Stimulated activated CD4-positive, alpha-beta T cell treated with anti-CD3 and anti-CD28 coated beads, Interleukin-2, amount 100 ng/mL, for 24 hours (primary cell): ENCODE data around the gene HBG2.
"Not testable (repeated sequence)": the region's sequence is repeated elsewhere in the genome, so short reads cannot be mapped to it uniquely, and the experiment has no call there.

ENCODE experiments used
- DNase-seq, 2 donors: peaks; one replicate each; pipeline ENCODE4 v3.0.0-alpha.2; 2020

HBG2 gene

DNA sequence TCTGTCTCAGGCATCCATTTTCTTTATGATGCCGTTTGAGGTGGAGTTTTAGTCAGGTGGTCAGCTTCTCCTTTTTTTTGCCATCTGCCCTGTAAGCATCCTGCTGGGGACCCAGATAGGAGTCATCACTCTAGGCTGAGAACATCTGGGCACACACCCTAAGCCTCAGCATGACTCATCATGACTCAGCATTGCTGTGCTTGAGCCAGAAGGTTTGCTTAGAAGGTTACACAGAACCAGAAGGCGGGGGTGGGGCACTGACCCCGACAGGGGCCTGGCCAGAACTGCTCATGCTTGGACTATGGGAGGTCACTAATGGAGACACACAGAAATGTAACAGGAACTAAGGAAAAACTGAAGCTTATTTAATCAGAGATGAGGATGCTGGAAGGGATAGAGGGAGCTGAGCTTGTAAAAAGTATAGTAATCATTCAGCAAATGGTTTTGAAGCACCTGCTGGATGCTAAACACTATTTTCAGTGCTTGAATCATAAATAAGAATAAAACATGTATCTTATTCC, 26.1 kb upstream of the HBG2 start:
- peak in 1 of 2 donors; percentile 8 for DNase-seq

DNA sequence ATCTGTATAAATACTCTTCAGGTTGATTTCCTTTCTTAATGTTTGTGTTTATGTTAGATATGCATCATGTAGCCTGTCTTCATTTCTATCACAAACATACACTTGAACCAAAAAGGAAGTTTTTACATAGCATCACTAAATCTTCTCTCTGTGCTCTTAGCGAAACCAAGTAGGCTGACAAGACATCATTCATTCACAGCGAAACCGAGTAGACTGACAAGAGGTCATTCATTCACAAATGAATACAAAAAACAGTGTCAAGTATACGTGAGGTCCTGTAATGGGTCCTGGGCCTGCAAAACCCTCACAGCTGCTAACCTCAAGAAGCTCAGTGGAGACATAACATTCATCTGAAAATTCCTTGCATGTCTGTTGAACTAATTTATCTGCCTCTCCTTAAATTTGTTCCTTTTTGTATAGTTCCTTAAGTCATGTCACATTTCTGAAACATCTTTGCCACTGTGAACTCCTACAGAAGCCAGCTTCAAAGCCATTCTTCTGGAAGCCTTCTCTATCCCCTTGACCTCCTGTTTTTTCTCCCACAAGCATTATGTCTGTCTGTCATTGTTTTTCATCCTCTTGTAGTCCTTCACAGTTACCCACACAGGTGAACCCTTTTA, 25.0 kb upstream of the HBG2 start:
- DNase-seq = no peak

DNA sequence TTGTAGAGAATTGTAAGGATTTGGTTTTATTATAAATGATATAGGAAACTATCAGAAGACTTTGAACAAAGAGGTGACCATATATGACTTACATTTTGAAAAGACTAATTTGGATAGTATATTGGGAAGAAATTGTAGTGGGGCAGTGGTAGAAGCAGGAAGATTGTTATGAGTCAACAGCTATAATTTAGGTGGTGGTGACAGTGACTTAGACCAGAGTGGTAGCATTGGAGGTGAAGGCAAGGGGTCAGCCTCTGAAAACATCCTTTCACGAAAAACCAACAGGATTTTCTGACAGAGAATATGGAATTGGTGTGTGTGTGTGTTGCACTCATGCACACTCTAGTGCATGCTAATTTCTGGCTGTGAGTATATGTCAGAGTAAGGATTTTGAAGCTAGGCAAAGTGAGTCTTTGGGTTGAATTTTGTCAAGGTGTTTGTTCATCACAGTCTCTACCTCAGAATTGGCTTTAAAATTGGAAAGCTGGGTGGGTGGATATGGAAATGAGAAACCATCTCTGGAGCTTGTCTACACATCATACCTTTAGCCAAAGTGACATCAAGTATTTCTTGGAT, 23.3 kb upstream of the HBG2 start:
- DNase-seq = no peak

DNA sequence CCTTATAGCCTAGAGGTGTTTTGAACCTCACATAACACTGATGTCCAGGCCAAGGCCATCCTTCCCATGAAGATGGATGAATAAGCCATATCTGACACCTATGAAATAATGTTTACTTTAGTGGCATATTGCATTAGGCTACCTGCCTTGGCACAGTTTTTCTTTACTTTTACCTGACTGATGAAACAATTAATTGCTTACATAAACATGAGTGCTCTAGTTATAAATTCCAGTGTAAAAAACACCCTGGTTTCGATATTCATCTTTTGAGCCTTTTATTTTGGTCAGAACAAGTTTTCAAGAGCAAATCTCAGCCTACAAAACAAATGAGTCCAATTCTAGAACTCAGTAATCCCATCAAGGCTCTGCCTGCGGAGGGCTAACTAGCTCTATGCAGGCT, 22.1 kb upstream of the HBG2 start:
- no peak for DNase-seq

DNA sequence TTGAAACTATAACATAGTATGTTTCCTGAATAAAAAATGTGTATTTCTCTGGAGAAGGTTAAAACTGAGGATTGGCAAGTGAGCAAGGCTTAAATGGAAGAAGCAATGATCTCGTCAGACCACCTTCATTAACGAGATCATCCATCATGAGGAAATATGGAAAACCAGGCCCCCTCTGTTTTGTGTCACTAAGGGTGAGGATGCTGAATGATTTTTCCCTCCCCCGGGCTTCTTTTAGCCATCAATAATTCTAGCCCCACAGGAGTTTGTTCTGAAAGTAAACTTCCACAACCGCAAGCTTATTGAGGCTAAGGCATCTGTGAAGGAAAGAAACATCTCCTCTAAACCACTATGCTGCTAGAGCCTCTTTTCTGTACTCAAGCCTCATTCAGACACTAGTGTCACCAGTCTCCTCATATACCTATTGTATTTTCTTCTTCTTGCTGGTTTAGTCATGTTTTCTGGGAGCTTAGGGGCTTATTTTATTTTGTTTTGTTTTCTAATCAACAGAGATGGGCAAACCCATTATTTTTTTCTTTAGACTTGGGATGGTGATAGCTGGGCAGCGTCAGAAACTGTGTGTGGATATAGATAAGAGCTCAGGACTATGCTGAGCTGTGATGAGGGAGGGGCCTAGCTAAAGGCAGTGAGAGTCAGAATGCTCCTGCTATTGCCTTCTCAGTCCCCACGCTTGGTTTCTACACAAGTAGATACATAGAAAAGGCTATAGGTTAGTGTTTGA, 21.0 kb upstream of the HBG2 start:
- DNase-seq = no peak

DNA sequence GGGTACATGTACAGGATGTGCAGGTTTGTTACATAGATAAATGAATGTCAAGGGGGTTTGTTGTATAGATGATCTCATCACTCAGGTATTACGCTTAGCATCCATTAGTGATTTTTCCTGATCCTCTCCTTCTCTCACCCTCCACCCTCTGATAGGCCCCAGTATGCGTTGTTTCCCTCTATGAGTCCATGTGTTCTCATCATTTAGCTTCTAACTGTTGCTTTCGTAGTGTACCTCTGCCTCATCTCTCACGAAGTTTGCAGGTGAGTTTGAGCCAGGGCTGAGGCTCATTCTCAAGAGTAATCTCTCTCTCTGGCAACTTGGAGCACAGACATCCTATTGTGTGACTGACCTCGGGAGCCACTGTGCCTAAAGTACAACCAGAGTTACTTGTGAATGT, 19.8 kb upstream of the HBG2 start:
- DNase-seq = no peak

DNA sequence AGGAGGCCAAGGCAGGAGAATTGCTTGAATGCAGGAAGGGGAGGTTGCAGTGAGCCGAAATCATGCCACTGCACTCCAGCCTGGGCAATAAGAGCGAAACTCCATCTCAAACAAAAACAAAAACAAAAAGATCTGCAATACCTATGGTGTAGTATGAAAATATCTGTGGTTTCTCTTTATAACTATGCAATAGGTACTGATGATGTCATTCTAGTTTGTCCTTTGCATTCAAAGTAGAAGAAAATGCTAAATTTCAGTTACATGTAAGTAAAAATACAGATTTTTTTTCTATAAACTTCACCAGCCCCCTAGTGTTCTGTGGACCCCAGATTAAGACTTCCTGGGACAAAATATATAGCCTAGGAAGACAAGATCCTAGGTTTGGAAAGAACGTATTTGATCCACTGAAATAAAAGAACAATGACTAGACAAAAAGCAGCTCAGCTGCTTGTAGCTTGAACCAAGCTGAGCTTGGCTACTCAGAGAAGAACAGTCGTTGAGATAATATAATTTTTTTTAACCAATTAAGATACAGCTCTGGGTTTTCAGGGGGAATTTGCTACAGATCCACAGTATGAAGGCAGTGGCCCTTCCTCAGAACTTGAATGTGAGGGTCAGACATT, 17.9 kb upstream of the HBG2 start:
- DNase-seq = no peak

DNA sequence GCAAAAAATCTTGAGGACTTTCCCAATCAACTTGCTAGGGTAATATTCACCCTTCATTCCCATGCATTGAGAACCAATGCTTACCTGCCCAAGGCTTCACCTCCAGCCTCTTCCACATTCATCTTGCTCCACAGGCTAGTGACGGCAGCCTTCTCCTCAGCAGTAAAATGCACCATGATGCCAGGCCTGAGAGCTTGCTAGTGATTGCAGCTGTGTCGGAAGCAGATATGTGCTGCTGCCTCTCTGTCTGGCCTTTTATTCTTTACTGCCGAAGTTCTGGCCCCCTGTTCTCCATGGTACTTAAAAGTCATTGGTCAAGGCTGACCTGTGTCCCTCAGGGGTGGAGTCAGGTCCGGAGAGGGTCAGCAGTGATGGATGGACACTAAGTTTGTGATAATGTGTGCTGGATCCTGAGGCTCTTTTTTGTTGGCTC, 15.2 kb upstream of the HBG2 start, which contains the start of gene HBE1:
Gene HBE1 (minus strand): TSS at position 231 of the 433 bp plus-strand sequence. CDS start 55 bp downstream, at position 176.
- no peak for DNase-seq

DNA sequence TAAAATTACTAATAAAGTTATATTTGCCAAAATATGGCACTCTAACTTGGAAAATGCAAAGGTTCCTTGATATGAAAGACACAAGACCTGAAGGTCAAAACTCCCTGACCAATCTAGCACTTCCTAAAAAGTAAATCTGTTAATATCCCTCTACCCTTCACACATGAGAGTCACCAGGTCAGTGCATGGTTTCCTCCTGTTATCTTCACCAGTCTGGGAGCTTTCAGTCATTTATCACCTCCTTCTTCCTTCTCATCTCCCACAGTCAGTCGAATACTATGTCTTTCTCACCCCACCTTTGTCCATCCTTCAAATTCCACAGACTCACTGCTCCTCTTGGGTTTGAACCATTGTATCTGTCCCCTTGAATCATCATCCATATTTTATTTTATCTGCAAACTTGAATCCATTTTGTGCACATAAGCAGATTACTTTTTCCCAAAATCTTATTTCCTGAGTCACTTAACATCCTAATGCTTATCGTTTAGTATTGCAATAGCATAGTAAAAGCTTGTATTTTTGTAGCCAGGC, 12.5 kb upstream of the HBG2 start:
- no peak for DNase-seq

DNA sequence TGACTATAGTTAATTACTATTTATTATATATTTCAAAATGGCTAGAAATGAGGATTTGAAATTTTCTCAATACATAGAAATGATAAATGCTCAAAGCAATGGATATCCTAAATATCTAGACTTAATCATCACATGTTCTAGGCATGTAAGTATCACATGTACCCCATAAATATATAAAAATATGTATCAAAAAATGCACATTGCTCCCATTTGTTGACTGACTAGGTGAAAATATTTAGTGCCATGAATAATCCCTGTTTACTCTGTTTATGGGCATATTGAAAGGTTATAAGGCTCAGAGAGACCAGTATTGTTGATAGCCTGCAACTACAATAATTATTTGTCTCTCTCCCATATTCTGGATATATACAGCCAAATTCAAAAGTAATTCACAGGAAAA, 12.0 kb upstream of the HBG2 start:
- DNase-seq = no peak

DNA sequence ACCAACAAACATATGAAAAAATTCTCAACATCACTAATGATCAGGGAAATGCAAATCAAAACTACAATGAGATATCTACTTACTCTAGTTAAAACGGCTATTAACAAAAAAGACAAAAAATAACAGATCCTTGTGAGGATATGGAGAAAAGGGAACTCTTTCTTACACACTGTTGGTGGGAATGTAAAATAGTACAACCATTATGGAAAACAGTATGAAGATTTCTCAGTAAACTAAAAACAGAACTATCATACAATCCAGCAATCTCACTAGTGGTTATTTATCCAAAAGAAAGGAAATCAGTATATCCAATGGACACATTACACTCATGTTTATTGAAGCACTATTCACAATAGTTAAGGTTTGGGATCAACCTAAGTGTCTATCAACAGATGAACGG, 11.3 kb upstream of the HBG2 start:
- no peak for DNase-seq

DNA sequence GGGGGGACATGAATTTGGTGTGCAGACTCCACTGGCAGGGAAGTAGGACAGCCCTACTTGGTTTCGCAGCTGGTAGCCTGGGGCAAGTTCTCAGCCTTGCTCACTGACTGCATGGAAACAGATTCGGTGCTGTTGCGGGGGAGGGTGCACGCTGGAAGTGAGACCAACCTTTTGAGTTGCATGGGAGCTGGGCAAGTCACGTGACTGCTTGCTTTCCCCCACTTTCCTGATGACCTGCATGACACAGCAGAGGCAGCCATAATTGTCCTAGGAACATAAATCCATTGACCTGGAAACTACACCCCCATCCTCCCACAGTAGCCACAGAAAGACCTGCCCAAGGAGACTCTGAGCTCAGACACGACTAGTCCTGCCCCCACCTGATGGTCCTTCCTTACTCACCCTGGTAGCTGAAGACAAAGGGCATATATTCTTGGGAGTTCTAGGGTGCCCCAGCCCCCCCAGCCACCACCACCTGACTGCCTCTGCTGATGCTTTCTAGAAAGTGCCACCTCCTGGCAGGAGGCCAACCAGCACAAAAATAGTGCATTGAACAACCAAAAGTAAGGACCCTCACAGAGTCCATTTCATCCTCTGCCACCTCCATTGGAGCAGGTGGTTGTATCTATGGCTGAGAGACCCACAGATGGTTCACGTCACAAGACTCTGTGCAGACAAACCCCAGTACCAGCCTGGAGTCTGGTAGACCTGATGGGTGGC, 4.1 kb upstream of the HBG2 start:
- no peak for DNase-seq

DNA sequence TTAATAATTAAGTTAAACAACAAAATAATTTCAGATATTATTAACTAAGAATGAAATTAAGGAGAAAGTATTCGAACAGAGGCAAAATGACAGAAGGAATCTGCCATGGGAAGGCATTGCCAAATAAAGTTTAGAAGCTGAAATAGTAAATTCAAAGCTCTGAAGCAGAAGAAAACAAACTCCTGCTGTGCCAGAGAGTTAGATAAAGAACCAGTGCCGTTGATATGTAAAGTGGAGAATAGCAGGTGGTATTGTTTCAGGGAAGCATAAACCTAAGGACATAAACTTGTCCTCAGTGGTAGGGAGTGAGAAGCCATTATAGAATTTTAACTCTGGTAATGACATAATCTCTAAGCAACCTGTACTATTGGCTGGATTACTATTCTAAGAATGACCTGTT, 2.7 kb upstream of the HBG2 start:
- DNase-seq = no peak

DNA sequence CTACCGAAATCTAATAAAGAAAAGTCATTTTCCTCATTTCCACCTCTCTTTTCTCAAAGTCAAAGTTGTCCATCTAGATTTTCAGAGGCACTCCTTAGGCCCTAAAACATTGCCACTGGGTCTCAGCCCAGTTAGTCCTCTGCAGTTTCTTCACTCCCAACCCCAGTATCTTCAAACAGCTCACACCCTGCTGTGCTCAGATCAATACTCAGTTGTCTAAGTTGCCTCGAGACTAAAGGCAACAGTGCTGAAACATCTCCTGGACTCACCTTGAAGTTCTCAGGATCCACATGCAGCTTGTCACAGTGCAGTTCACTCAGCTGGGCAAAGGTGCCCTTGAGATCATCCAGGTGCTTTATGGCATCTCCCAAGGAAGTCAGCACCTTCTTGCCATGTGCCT, 558 bp downstream of the HBG2 start:
- DNase-seq = not testable (repeated sequence)

DNA sequence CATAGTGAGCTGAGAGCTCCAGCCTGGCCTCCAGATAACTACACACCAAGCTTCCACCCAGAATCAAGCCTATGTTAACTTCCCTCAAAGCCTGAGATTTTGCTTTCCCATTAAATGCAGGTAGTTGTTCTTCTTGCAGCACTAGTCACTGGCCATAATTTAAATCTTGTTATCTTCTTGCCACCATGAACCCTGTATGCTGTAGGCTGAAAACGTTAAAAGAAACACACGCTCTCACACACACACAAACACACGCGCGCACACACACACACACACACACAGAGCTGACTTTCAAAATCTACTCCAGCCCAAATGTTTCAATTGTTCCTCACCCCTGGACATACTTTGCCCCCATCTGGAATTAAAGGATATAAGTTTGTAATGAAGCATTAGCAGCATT, 1.1 kb downstream of the HBG2 start:
- not testable (repeated sequence) for DNase-seq

DNA sequence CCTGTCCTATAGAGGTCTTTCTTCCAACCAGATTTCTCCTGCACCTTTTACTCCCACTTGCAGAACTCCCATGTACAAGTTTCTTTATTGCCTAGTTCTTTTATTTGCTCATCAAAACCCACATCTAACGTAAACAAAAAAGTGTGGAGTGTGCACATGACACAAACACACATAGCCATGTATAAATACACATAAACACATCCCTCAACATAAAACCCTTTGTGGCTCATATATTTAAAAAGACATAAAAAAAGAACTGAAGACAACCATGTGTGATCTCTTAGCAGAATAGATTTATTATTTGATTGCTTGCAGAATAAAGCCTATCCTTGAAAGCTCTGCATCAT, 1.7 kb downstream of the HBG2 start:
- no peak for DNase-seq

DNA sequence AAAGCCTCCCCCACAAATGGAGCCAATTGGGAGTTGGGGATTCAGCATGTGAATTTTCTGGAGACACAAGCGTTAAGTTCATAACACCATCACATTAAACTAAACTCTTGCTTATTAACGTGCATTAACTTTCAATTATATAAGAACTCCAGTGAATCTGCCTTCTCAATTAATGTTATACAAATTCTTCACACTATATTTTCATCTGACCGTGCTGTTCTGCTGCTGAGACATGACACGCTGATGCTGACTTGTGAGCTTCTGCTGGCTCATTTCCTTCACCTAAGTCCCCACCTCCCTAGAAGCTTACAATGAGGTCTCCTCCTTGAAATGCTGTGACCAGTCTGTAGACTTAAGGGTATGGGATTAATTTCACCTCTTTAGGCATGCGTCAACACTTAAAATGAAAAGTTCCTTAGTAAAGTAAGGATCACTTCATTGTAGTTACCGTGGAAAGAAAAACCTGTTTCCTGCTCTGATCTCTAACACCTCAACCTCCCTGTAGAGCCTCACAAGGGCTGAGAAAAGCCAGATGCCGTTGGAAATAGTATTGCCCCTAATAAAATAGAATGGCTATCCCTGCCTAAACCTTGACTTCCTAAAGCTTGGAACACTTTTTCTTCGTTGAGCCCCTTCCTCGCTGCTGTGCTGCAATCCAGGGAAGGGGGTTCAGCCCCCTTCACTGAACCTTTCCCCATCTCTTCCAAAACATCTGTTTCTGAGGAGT, 2.2 kb downstream of the HBG2 start:
- DNase-seq = no peak

DNA sequence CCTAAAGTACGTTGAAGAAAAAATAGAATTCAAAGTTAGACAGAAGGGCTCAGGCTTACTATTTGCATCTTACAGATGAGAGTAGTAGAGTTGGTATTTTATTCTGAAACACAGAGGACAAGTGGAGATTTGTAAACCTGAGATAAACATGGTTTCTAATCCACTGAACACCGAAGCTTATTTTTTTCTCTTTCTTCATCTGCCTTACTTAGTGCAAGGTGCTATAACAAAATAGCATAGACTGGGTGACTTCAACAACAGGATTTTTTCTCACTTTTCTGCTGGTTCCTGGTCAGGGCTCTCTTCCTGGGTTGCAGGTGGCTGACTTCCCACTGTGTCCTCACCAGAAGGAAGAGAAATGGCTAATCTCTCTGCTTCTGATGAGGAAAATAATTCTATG, 2.8 kb downstream of the HBG2 start:
- no peak for DNase-seq

DNA sequence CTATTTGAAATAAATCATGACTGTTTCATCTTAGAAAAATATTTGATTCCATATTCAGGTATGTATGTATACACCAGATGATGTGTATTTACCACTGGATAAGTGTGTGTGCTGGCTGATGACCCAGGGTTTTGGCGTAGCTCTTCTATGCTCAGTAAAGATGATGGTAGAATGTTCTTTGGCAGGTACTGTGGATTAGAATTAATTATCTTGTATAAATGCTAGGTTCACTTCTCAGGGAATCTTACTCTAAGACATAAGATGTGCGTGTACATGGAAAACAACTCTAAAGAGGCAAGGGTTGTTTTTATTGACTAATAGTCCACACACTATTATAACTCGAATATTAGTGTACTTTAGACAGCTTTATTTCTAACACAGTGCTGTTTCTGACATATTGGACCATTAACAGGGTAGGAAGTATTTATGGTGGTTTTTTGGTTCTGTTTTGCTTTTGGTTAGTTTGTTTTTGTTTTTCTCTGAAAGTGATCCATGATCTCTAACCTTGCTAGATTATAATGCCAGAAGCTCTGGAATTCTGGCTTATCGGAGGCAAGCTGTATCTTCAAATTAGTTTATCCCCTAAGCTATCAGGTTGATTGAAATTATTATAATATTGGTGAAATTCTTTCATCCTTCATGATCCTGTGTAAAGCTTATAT, 3.9 kb downstream of the HBG2 start:
- DNase-seq = no peak

DNA sequence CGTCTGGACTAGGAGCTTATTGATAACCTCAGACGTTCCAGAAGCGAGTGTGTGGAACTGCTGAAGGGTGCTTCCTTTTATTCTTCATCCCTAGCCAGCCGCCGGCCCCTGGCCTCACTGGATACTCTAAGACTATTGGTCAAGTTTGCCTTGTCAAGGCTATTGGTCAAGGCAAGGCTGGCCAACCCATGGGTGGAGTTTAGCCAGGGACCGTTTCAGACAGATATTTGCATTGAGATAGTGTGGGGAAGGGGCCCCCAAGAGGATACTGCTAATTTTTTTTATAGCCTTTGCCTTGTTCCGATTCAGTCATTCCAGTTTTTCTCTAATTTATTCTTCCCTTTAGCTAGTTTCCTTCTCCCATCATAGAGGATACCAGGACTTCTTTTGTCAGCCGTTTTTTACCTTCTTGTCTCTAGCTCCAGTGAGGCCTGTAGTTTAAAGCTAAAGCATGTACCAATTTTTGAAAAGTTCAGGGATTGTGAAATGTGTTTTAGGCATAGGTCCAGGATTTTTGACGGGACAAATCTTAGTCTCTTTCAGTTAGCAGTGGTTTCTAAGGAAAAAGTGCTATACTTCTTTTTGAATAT, 4.7 kb downstream of the HBG2 start, which contains the start of gene HBG1:
Gene HBG1 (minus strand): TSS at position 51 of the 590 bp plus-strand sequence. CDS start 53 bp downstream, outside the sequence.
- not testable (repeated sequence) for DNase-seq

DNA sequence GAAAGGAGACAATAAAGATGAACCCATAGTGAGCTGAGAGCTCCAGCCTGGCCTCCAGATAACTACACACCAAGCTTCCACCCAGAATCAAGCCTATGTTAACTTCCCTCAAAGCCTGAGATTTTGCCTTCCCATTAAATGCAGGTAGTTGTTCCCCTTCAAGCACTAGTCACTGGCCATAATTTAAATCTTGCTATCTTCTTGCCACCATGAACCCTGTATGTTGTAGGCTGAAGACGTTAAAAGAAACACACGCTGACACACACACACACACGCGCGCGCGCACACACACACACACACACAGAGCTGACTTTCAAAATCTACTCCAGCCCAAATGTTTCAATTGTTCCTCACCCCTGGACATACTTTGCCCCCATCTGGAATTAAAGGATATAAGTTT, 6.1 kb downstream of the HBG2 start:
- not testable (repeated sequence) for DNase-seq
